Activated CD4-positive, alpha-beta T cell treated with anti-CD3 and anti-CD28 coated beads for 36 hours (primary cell): Measurements from ENCODE around the gene SNCG. TPM values are rescaled to one million over a fixed set of nuclear protein-coding genes. Genes with fewer than 3 reads are reported as not detected.

ENCODE experiments used
- ATAC-seq: fragments of 200-7000 bp; cut with Tn5 transposase; one replicate; pipeline ENCODE4 v1.10.0; 2021; ENCODE audit warnings: mild to moderate bottlenecking, moderate library complexity
- CTCF ChIA-PET: fragments of 350-600 bp; sonication (Branson Sonifier 250); formaldehyde crosslinking; loops from one replicate; lab custom pipeline; 2021; ENCODE audit warnings: antibody characterized with exemption; lab: Charles Lee
- POLR2A ChIA-PET: fragments of 350-600 bp; sonication (Branson Sonifier 250); formaldehyde crosslinking; loops from one replicate; lab custom pipeline; 2021; ENCODE audit warnings: antibody characterized with exemption, inconsistent platforms; lab: Charles Lee
- DNase-seq: peaks from one replicate; pipeline ENCODE4 v3.0.0-alpha.2; 2020
- H3K27ac Mint-ChIP-seq: one replicate; pipeline ENCODE4 v1.8.0; 2021; ENCODE audit warnings: mixed read lengths
- H3K27me3 Mint-ChIP-seq: one replicate; pipeline ENCODE4 v1.8.0; 2021; ENCODE audit warnings: mixed read lengths
- H3K36me3 Mint-ChIP-seq: one replicate; pipeline ENCODE4 v1.8.0; 2021; ENCODE audit warnings: low read depth, mixed read lengths
- H3K4me1 Mint-ChIP-seq: one replicate; pipeline ENCODE4 v1.8.0; 2021; ENCODE audit warnings: mixed read lengths
- H3K4me3 Mint-ChIP-seq: one replicate; pipeline ENCODE4 v1.8.0; 2021; ENCODE audit warnings: mild to moderate bottlenecking, moderate library complexity, mixed read lengths
- H3K9me3 Mint-ChIP-seq: one replicate; pipeline ENCODE4 v1.8.0; 2021; ENCODE audit warnings: low read depth, mixed read lengths
- intact Hi-C, 2 experiments: fragments of 100-400 bp; cut with DNase I in 1 of 2; cut with micrococcal nuclease in 1 of 2; formaldehyde crosslinking; loops; one replicate each; pipeline versions ENCODE4 v1.14.2 to v1.15.1; 2022 to 2024; cut with DNase I, micrococcal nuclease
- total RNA-seq, 2 experiments: library from RNA; stranded (reverse); gene quantifications; one replicate each; pipeline ENCODE4 v1.2.3, GENCODE V29; 2021

SNCG gene
- total RNA-seq, 2 experiments from 2014 or later: not detected

- Mint-ChIP-seq H3K27me3 (no peaks in the 10 kb centered on the region), H3K4me3 (no peak overlapping the region), H3K9me3 (peaks cover 12% of the 10 kb centered on the region), H3K36me3 (peaks cover 3% of the 10 kb centered on the region), H3K27ac (no peak overlapping the region), H3K4me1 (peaks cover under 1% of the 10 kb centered on the region)
- intact Hi-C loops: no loop called here
- DNase-seq (no peak), ATAC-seq (no peak)
- ChIA-PET POLR2A (no interaction called here), CTCF (interaction anchor here (3.6 kb wide), 1 partner anchor 16 kb away, joined by 19 read pairs; no protein-coding TSS in a partner anchor)
These were observed 2.8 kb upstream of the SNCG start for GRCh38 chr10:86955501-86956194.

GRCh38 chr10:86956195-86956847 is 2.1 kb upstream of the SNCG start:
- ATAC-seq (no peak), DNase-seq (no peak)
- peaks cover 12% of the 10 kb centered on the region for H3K9me3 Mint-ChIP-seq
- ChIA-PET POLR2A (no interaction called here), CTCF (interaction anchor here (1.4 to 3.6 kb wide), 2 partner anchors 10 to 17 kb away, joined by 6 to 19 read pairs; no protein-coding TSS in a partner anchor)
- no peak overlapping the region for H3K4me3 Mint-ChIP-seq
- no peaks in the 10 kb centered on the region for H3K4me1 Mint-ChIP-seq
- H3K36me3 Mint-ChIP-seq: peaks cover 3% of the 10 kb centered on the region
- intact Hi-C loops: no loop called here
- H3K27ac Mint-ChIP-seq: no peak overlapping the region
- no peaks in the 10 kb centered on the region for H3K27me3 Mint-ChIP-seq

- Mint-ChIP-seq H3K27me3 (no peaks in the 10 kb centered on the region), H3K4me1 (no peaks in the 10 kb centered on the region), H3K36me3 (peaks cover 1% of the 10 kb centered on the region), H3K9me3 (peaks cover 8% of the 10 kb centered on the region), H3K27ac (no peak overlapping the region), H3K4me3 (no peak overlapping the region)
- CTCF ChIA-PET: interaction anchor here (0.7 to 3.6 kb wide), 3 partner anchors 9 to 656 kb away, joined by 3 to 19 read pairs (median 6); no protein-coding TSS in a partner anchor
- no peak for ATAC-seq
- POLR2A ChIA-PET: no interaction called here
- DNase-seq: no peak
- intact Hi-C loops: no loop called here
These were observed 1.5 kb upstream of the SNCG start for GRCh38 chr10:86956848-86957448.

GRCh38 chr10:86957471-86958115 is 806 bp upstream of the SNCG start, which contains the start of gene MMRN2:
MMRN2 (minus strand) TSS chr10:86957615; CDS start chr10:86957541, 74 bp downstream.
- H3K27ac Mint-ChIP-seq: no peak within 1 kb of the TSS
- ChIA-PET POLR2A (no interaction called here), CTCF (interaction anchor here (0.7 to 3.6 kb wide), 3 partner anchors 8 to 657 kb away, joined by 3 to 19 read pairs (median 6); no protein-coding TSS in a partner anchor)
- H3K27me3 Mint-ChIP-seq: no peaks in the 10 kb centered on the region
- intact Hi-C loops: no loop called here
- peaks cover 2% of the 10 kb centered on the region for H3K9me3 Mint-ChIP-seq
- no peak for DNase-seq
- no peak for ATAC-seq
- H3K4me3 Mint-ChIP-seq: no peak within 1 kb of the TSS
- H3K4me1 Mint-ChIP-seq: no peaks in the 10 kb centered on the region
- H3K36me3 Mint-ChIP-seq: no peaks in the 10 kb centered on the region

GRCh38 chr10:86958901-86959736 is 720 bp downstream of the SNCG start:
- H3K4me3 Mint-ChIP-seq: no peak overlapping the region
- H3K4me1 Mint-ChIP-seq: no peaks in the 10 kb centered on the region
- H3K9me3 Mint-ChIP-seq: no peaks in the 10 kb centered on the region
- DNase-seq: peak; percentile 4
- no peaks in the 10 kb centered on the region for H3K36me3 Mint-ChIP-seq
- ATAC-seq: no peak
- ChIA-PET CTCF (interaction anchor here (1.1 to 3.6 kb wide), 2 partner anchors 11 to 19 kb away, joined by 3 to 19 read pairs; no protein-coding TSS in a partner anchor), POLR2A (no interaction called here)
- no peaks in the 10 kb centered on the region for H3K27me3 Mint-ChIP-seq
- intact Hi-C loops: no loop called here
- H3K27ac Mint-ChIP-seq: no peak overlapping the region

- Mint-ChIP-seq H3K9me3 (no peaks in the 10 kb centered on the region), H3K4me3 (no peak overlapping the region), H3K36me3 (no peaks in the 10 kb centered on the region), H3K27me3 (no peaks in the 10 kb centered on the region), H3K27ac (no peak overlapping the region), H3K4me1 (no peaks in the 10 kb centered on the region)
- intact Hi-C loops: loop anchor here (1.0 to 10.0 kb wide), 3 partner anchors 20 to 271 kb away; partner anchors contain the start of genes GLUD1 (in 1 of the 2) and SHLD2 (in 1 of the 2)
- ChIA-PET POLR2A (no interaction called here), CTCF (no interaction called here)
- DNase-seq (peak; percentile 3), ATAC-seq (no peak)
These were observed 1.3 kb downstream of the SNCG start for GRCh38 chr10:86959737-86960002.

GRCh38 chr10:86960003-86960862 is 1.8 kb downstream of the SNCG start:
- DNase-seq (peak; percentile 69), ATAC-seq (peak; percentile 94)
- ChIA-PET POLR2A (no interaction called here), CTCF (interaction anchor here (0.7 to 1.5 kb wide), 6 partner anchors 9 to 370 kb away, joined by 3 to 13 read pairs (median 4); no protein-coding TSS in a partner anchor)
- H3K27me3 Mint-ChIP-seq: no peaks in the 10 kb centered on the region
- intact Hi-C loops: loop anchor here (1.0 to 10.0 kb wide), 3 partner anchors 21 to 272 kb away; partner anchors contain the start of genes GLUD1 (in 1 of the 2) and SHLD2 (in 1 of the 2)
- no peaks in the 10 kb centered on the region for H3K4me1 Mint-ChIP-seq
- H3K4me3 Mint-ChIP-seq: no peak overlapping the region
- no peaks in the 10 kb centered on the region for H3K9me3 Mint-ChIP-seq
- no peak overlapping the region for H3K27ac Mint-ChIP-seq
- no peaks in the 10 kb centered on the region for H3K36me3 Mint-ChIP-seq

GRCh38 chr10:86960863-86961434 is 2.5 kb downstream of the SNCG start:
- peak; percentile 1 for DNase-seq
- Mint-ChIP-seq H3K27me3 (no peaks in the 10 kb centered on the region), H3K4me3 (no peak overlapping the region), H3K27ac (no peak overlapping the region), H3K9me3 (no peaks in the 10 kb centered on the region), H3K4me1 (peaks cover 5% of the 10 kb centered on the region), H3K36me3 (no peaks in the 10 kb centered on the region)
- intact Hi-C loops: loop anchor here (1.0 to 10.0 kb wide), 3 partner anchors 22 to 273 kb away; partner anchors contain the start of genes GLUD1 (in 1 of the 2) and SHLD2 (in 1 of the 2)
- ChIA-PET POLR2A (no interaction called here), CTCF (interaction anchor here (0.7 to 1.5 kb wide), 6 partner anchors 9 to 371 kb away, joined by 3 to 13 read pairs (median 4); no protein-coding TSS in a partner anchor)
- no peak for ATAC-seq

- Mint-ChIP-seq H3K27me3 (no peaks in the 10 kb centered on the region), H3K27ac (no peak overlapping the region), H3K4me1 (peaks cover 11% of the 10 kb centered on the region), H3K4me3 (no peak overlapping the region), H3K36me3 (no peaks in the 10 kb centered on the region), H3K9me3 (no peaks in the 10 kb centered on the region)
- CTCF ChIA-PET: interaction anchor here (1.0 to 1.5 kb wide), 2 partner anchors 20 to 24 kb away, joined by 3 to 13 read pairs; no protein-coding TSS in a partner anchor
- intact Hi-C loops: loop anchor here in 1 of 2 experiments (10.0 kb wide), 1 partner anchor 133 kb away; the partner anchor contains the start of genes GLUD1 and SHLD2
- DNase-seq (peak; percentile 2), ATAC-seq (no peak)
- POLR2A ChIA-PET: no interaction called here
These were observed 3.2 kb downstream of the SNCG start for GRCh38 chr10:86961481-86962091.
